Hematopoietic multipotent progenitor cell treated with erythropoietin and hydrocortisone succinate and interleukin-3 and kit ligand, for 15 days (in vitro differentiated cells): ENCODE measurements around the gene CDC42SE2.
"Not testable (repeated sequence)": the region's sequence is repeated elsewhere in the genome, so short reads cannot be mapped to it uniquely, and the experiment has no call there.

Experiments
- DNase-seq: peaks from one replicate; pipeline ENCODE4 v3.0.0-alpha.2; 2015; ENCODE audit warnings: low spot score

Gene CDC42SE2

GRCh38 chr5:131250751-131251475, 12.9 kb upstream of the CDC42SE2 start:
- DNase-seq = no peak

- DNase-seq = no peak
Observed at GRCh38 chr5:131252824-131253171, 11.1 kb upstream of the CDC42SE2 start.

- DNase-seq = not testable (repeated sequence)
Observed at GRCh38 chr5:131254025-131254424, 9.8 kb upstream of the CDC42SE2 start.

GRCh38 chr5:131254741-131255140, 9.1 kb upstream of the CDC42SE2 start:
- no peak for DNase-seq

GRCh38 chr5:131256507-131256823, 7.4 kb upstream of the CDC42SE2 start:
- no peak for DNase-seq

GRCh38 chr5:131258733-131259132, 5.1 kb upstream of the CDC42SE2 start:
- DNase-seq = no peak

GRCh38 chr5:131259326-131259725, 4.5 kb upstream of the CDC42SE2 start:
- DNase-seq = no peak

GRCh38 chr5:131260895-131261294, 3.0 kb upstream of the CDC42SE2 start:
- no peak for DNase-seq

GRCh38 chr5:131261483-131261882, 2.4 kb upstream of the CDC42SE2 start:
- DNase-seq = no peak

GRCh38 chr5:131262953-131263541, 806 bp upstream of the CDC42SE2 start:
- DNase-seq = no peak

GRCh38 chr5:131264451-131265099, 722 bp downstream of the CDC42SE2 start:
- DNase-seq = peak; percentile 63

GRCh38 chr5:131265311-131265803, 1.5 kb downstream of the CDC42SE2 start:
- DNase-seq = peak; percentile 57

- no peak for DNase-seq
Observed at GRCh38 chr5:131266370-131267060, 2.7 kb downstream of the CDC42SE2 start.

- DNase-seq = no peak
Observed at GRCh38 chr5:131268758-131269370, 5.0 kb downstream of the CDC42SE2 start.

GRCh38 chr5:131270809-131271208, 7.0 kb downstream of the CDC42SE2 start:
- DNase-seq = no peak

- DNase-seq = not testable (repeated sequence)
Observed at GRCh38 chr5:131271888-131272287, 8.0 kb downstream of the CDC42SE2 start.

- no peak for DNase-seq
Observed at GRCh38 chr5:131272307-131272706, 8.5 kb downstream of the CDC42SE2 start.

GRCh38 chr5:131272724-131273123, 8.9 kb downstream of the CDC42SE2 start:
- no peak for DNase-seq

- DNase-seq = no peak
Observed at GRCh38 chr5:131274326-131275063, 10.6 kb downstream of the CDC42SE2 start.

- no peak for DNase-seq
Observed at GRCh38 chr5:131276072-131276471, 12.2 kb downstream of the CDC42SE2 start.

GRCh38 chr5:131277447-131277846, 13.6 kb downstream of the CDC42SE2 start:
- no peak for DNase-seq
